OCI-LY1 (cell line): ENCODE measurements around the gene RARA.

Experiments used
- EZH2 ChIP-seq: fragments of 200-600 bp; sonication (generic), shearing (Covaris generic); IDR thresholded peaks from 2 replicates; pipeline ENCODE4 v1.8.0; 2017; ENCODE audit warnings: borderline replicate concordance, mixed run types, mild to moderate bottlenecking, antibody characterized with exemption, low read length, moderate library complexity, mixed read lengths
- TF ChIP-seq, protein P1 (sequence below): fragments of 200-600 bp; sonication (generic), shearing (Covaris generic); IDR thresholded peaks from 2 replicates; pipeline ENCODE4 v1.5.1; 2017; ENCODE audit warnings: mild to moderate bottlenecking, antibody characterized with exemption, low read length, moderate library complexity, mixed read lengths

DNA sequence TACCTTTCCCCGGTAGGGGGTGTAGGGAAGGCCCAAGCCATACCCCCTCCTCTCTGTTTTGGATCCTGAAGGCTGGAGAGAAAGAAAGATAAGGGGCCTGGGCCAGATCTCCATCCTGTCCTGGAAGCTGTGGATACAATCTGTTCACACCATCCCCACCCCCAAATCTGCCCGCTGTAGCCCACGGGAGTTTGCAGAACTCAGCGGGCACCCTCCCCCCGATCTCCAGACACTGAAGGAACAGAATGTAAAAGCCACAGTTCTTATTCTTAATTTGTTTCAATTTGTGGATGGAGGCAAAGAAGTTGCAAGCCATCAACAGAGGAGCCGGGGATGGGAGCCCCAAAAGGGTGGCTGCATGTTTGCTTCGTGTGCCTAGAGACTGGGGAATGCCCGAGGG, 28.4 kb downstream of the RARA start:
- TF ChIP-seq, protein P1, sequence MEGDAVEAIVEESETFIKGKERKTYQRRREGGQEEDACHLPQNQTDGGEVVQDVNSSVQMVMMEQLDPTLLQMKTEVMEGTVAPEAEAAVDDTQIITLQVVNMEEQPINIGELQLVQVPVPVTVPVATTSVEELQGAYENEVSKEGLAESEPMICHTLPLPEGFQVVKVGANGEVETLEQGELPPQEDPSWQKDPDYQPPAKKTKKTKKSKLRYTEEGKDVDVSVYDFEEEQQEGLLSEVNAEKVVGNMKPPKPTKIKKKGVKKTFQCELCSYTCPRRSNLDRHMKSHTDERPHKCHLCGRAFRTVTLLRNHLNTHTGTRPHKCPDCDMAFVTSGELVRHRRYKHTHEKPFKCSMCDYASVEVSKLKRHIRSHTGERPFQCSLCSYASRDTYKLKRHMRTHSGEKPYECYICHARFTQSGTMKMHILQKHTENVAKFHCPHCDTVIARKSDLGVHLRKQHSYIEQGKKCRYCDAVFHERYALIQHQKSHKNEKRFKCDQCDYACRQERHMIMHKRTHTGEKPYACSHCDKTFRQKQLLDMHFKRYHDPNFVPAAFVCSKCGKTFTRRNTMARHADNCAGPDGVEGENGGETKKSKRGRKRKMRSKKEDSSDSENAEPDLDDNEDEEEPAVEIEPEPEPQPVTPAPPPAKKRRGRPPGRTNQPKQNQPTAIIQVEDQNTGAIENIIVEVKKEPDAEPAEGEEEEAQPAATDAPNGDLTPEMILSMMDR: no peak
- no peak for TF ChIP-seq EZH2
